HTR-8/SVneo (cell line): ENCODE measurements around the gene UBE2V1.
"Not testable (repeated sequence)": the region's sequence is repeated elsewhere in the genome, so short reads cannot be mapped to it uniquely, and the experiment has no call there.

Source experiments
- DNase-seq: peaks from one replicate; pipeline ENCODE4 v3.0.0; 2011; ENCODE audit warnings: low spot score, mixed read lengths; ENCODE audit not compliant: insufficient read length
- FAIRE-seq: peaks from 2 replicates; lab custom pipeline; 2011; peaks lifted over from hg19 to GRCh38; lab: Jason Lieb, UNC

Gene UBE2V1

DNA sequence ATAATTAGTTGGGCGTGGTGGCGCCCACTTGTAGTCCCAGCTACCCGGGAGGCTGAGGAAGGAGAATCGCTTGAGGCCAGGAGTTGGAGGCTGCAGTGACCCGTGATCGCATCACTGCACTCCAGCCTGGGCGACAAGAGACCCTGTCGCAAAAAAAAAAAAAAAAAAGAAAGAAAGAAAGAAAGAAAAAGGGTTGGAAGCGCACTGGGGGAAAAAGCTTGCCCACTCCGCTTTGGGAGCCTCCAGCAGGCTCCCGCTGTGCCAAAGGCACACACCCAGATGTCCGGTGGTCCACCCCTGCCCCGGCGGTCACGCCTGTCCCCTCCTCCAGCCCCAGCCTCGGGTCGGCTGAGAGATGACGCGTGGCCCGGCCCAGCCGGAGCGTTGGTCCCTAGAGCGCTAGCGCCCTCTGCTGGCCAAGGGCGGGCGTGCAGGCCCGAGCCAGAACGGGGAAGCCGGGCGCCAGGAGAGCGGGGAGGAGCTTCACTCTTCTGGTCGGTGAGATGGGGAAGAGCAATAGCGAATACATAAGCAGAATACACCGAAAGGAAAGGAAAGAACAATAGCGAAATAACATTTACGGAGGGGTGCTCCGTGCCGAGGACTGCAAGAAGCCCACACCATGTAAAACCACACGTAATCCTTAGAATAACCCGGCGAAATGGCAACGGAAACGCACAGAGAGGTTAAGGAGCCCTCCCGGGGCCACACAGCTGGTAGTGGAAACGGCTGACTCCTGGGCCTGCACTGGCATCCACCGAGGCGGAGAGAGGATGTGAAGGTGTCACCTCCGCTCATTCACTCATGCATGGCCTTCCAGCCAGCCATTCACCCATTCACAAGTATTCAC is 41.7 kb downstream of the UBE2V1 start:
- DNase-seq = peak; percentile 99
- FAIRE-seq = peak; percentile 99

DNA sequence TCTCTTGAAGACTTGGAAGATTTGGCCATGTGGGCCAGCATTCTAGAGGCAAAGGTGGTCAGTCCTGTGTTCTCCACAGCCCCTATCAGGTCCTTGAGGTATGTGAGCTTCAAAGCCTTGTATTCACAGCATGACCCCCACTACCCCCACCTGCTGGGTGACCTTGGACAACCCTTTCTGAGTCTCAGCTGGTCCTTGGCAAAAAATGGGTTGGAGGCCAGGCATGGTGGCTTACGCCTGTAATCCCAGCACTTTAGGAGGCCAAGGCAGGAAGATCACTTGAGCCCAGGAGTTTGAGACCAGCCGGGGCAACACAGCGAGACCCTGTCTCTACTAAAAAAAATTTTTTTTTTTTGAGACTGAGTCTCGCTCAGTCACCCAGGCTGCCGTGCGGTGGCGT is 42.6 kb downstream of the UBE2V1 start:
- FAIRE-seq (peak; percentile 68), DNase-seq (no peak)

- DNase-seq = no peak
- no peak for FAIRE-seq
Measured at GRCh38 chr20:50068041-50068651, 44.8 kb downstream of the UBE2V1 start.

DNA sequence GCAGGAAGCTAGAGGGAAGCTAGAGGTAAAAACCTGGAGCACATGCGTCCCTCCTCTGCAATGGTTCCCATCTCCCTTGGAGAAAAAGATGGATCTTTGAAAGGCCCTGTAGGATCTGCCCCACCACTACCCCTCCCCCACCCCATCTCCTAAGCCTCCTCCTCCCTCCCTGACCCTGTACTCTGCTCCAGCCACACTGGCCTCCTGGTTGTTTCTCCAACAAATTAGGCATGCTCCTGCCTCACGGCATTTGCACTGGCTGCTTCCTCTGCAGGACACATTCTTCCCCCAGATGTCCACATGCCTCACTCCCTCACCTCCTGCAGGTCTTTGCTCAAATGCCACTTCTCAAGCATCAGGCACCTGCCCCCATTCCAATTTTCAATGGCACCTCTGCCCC is 45.5 kb downstream of the UBE2V1 start:
- FAIRE-seq (peak; percentile 40), DNase-seq (no peak)

DNA sequence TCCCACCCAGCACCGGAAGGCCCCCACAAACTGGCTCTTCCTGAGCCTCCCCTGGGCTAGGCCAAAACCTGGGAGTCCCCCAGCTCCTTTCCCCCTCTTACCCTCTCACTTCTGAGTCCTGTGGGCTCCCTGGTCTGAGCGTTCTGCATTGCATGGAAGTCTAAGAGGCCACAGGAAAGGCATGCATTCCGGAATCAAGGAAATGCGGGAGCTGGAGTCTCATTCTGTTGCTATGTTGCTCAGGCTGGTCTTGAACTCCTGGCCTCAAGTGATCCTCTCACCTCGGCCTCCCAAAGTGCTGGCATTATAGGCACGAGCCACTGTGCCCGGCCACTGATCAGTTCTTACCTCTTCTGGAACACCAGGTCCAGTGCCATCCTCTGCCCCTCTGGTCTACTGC is 45.9 kb downstream of the UBE2V1 start:
- FAIRE-seq (no peak), DNase-seq (no peak)

DNA sequence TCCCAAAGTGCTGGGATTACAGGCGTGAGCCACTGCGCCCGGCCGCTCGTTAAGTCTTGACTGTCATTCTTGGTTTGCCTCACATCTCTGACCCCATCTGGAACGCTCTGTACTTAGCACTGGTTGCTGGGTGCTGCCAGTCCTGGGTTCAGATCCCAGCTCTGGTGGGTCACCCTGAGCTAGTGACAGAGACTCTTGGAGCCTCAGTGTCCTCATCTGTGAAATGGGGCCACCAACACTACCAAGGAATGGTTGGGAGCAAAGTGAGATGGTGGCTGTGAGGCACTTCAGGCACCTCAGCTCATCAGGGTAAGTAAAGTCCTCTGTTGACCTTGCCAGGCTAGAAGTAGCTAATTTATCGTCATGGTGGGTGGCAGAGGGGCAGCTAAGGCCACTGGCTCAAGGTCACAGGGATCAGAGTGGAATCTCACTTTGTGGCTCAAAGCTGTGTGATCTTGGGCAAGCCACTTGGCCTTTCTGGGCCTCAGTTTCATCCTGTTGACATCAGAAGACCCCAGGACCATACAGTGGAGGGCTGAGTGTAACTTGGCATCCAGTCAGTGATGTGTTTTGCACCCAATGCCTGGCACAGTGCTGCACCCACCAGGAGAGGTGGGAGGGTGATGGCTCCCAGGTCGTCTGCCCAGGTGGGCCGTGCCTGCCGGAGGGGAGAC is 46.7 kb downstream of the UBE2V1 start:
- FAIRE-seq (peak; percentile 44), DNase-seq (no peak)

- DNase-seq (no peak), FAIRE-seq (peak; percentile 42)
Measured at GRCh38 chr20:50065325-50065615, 47.7 kb downstream of the UBE2V1 start.

- not testable (repeated sequence) for DNase-seq, FAIRE-seq
Measured at GRCh38 chr20:50063763-50064162, 49.2 kb downstream of the UBE2V1 start.

DNA sequence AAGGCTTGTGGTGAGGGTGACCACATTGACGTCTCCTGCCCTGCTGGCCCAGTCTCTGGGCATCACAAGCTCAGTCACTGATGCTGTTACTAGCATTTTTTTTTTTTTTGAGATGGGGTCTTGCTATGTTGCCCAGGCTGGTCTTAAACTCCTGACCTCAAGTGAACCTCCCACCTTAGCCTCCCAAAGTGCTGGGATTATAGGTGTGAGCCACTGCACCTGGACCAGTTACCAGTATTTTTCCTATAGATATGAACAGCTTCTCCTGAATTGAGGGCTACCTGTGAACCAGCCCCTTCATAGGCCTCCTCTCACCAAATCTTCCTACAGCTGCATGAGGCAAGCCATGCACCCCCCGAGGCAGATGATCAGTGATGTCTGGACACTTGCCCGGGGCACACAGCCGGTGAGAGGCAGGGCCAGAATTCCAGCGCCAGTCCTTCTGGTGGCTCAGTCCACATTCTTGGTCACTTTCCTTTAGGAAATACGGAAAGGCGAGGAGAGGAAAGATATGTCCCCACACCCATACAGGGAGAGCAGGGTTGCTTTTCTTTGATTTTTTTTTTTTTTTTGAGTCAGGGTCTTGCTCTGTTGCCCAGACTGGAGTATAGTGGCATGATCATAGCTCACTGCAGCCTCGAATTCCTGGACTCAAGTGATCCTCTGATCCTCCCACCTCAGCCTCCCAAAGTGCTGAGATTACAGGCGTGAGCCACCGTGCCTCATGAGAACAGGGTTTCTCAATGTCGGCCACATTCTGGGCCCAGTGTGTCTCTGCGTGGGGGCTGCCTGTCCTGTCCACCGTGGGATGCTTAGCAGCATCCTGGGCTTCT is 50.7 kb downstream of the UBE2V1 start:
- FAIRE-seq (peak; percentile 16), DNase-seq (no peak)

GRCh38 chr20:50061151-50062005 is 51.6 kb downstream of the UBE2V1 start:
- peak; percentile 55 for FAIRE-seq

GRCh38 chr20:50058662-50059402 is 54.1 kb downstream of the UBE2V1 start:
- FAIRE-seq (no peak), DNase-seq (no peak)

More at GRCh38 chr20:50061151-50062005, 51.6 kb downstream of the UBE2V1 start:
- no peak for DNase-seq

DNA sequence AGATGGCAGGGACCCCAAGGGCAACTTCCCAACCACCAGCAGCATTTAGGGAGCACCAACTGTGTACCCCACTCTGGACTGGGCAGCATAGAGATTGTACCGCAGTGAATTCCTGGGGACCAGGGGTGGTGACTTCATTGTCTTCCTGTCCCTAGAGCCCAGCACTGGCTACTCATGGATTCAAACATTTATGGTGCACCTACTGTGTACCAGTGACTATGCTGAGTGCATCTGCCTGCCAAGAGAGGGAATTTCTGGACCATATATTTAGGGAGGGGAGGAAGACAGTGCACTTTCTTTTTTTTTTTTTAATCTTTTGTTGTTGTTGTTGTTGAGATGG is 55.3 kb downstream of the UBE2V1 start:
- DNase-seq (no peak), FAIRE-seq (peak; percentile 4)

GRCh38 chr20:50056951-50057713 is 55.8 kb downstream of the UBE2V1 start:
- DNase-seq = no peak
- FAIRE-seq = peak; percentile 77

- FAIRE-seq = peak; percentile 4
- DNase-seq = no peak
Measured at GRCh38 chr20:50056408-50056926, 56.5 kb downstream of the UBE2V1 start.

DNA sequence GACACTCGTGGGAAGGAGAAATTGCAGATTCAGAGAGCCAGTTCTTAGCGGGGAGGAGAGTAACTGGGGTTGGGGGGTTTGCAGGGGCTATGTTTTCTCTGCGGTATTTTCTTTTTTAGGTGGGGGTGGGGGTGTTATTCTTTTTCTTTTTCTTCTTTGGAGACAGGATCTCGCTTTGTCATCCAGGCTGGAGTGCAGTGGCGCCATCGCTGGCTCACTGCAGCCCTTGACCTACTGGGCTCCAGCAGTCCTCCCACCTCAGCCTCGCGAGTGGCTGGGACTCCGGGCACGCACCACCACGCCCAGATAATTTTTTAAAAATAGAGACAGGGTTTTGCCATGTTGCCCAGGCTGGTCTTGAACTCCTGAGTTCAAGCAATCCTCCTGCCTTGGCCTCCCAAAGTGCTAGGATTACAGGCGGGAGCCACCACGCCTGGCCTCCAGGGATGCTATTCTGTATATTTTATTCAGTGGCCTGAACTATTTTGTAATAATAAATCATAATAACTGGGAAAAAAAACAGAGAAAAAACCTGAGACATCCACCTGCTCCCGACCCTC is 57.3 kb downstream of the UBE2V1 start:
- no peak for FAIRE-seq
- DNase-seq = no peak

GRCh38 chr20:50054626-50055511 is 58.1 kb downstream of the UBE2V1 start:
- DNase-seq (no peak), FAIRE-seq (no peak)

GRCh38 chr20:50054231-50054547 is 58.8 kb downstream of the UBE2V1 start:
- DNase-seq (no peak), FAIRE-seq (no peak)
